GM23338 (cell line): ENCODE results near the gene HDAC5.

ENCODE experiments used
- CREB1 ChIP-seq: fragments of 250-450 bp; sonication (Bioruptor Pico); IDR thresholded peaks from 2 replicates; pipeline ENCODE4 v1.5.0; 2020; ENCODE audit warnings: low read depth, mild to moderate bottlenecking, moderate library complexity
- EZH2 ChIP-seq: fragments of 200-600 bp; sonication (generic); IDR thresholded peaks from one replicate; pipeline ENCODE4 v1.8.0; 2017; ENCODE audit warnings: antibody characterized with exemption, mild to moderate bottlenecking, low read depth; ENCODE audit not compliant: unreplicated experiment
- EZH2phosphoT487 ChIP-seq: fragments of 200-600 bp; sonication (generic); IDR thresholded peaks from one replicate; pipeline ENCODE4 v1.8.1; 2018; ENCODE audit warnings: antibody characterized with exemption; ENCODE audit not compliant: unreplicated experiment
- JUNB ChIP-seq: IDR thresholded peaks from one replicate; pipeline ENCODE4 v1.6.1; 2016; ENCODE audit warnings: antibody characterized with exemption; ENCODE audit not compliant: unreplicated experiment
- NANOG ChIP-seq: IDR thresholded peaks from 2 replicates; pipeline ENCODE4 v1.6.1; 2016; ENCODE audit warnings: antibody characterized with exemption, borderline replicate concordance
- POLR2AphosphoS5 ChIP-seq: IDR thresholded peaks from 2 replicates; pipeline ENCODE4 v1.6.1; 2016; ENCODE audit warnings: antibody characterized with exemption, low read depth
- ZNF114 ChIP-seq: fragments of 250-450 bp; sonication (Bioruptor Pico); IDR thresholded peaks from 2 replicates; pipeline ENCODE4 v1.5.0; 2020; ENCODE audit warnings: mild to moderate bottlenecking, moderate library complexity
- TF ChIP-seq, protein P1 (sequence below), 2 experiments: fragments of 200-600 bp in 1 of 2; sonication (generic) in 1 of 2; conservative IDR thresholded peaks; 2 replicates each; pipeline versions ENCODE4 v1.5.1 to v1.6.1; 2016 to 2017; ENCODE audit warnings: antibody characterized with exemption in 2 of 2, low read depth in 2 of 2, mild to moderate bottlenecking in 2 of 2, moderate library complexity in 1 of 2
- TF ChIP-seq, protein P2 (sequence below): IDR thresholded peaks from one replicate; pipeline ENCODE4 v1.6.1; 2018; ENCODE audit warnings: antibody characterized with exemption; ENCODE audit not compliant: unreplicated experiment

DNA sequence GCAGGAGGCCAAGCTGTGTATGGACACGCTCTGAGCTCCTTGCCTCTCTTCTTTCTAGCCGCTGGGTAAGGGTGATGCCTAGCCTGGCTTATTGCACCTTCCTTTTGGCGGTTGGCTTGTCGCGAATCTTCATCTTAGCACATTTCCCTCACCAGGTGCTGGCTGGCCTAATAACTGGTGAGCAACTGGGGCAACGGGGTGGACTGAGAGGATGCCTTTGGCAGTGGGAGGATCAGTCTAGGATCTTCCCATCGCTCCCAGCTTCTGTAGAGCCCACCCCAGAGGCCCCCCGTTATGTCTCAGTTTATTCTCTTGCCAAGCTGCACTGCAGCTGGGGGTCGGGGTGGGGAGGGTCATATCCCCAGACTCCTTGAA is 48.5 kb downstream of the HDAC5 start:
- TF ChIP-seq, protein P1, sequence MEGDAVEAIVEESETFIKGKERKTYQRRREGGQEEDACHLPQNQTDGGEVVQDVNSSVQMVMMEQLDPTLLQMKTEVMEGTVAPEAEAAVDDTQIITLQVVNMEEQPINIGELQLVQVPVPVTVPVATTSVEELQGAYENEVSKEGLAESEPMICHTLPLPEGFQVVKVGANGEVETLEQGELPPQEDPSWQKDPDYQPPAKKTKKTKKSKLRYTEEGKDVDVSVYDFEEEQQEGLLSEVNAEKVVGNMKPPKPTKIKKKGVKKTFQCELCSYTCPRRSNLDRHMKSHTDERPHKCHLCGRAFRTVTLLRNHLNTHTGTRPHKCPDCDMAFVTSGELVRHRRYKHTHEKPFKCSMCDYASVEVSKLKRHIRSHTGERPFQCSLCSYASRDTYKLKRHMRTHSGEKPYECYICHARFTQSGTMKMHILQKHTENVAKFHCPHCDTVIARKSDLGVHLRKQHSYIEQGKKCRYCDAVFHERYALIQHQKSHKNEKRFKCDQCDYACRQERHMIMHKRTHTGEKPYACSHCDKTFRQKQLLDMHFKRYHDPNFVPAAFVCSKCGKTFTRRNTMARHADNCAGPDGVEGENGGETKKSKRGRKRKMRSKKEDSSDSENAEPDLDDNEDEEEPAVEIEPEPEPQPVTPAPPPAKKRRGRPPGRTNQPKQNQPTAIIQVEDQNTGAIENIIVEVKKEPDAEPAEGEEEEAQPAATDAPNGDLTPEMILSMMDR (conservative IDR thresholded peaks at IDR 0.05; ENCODE audit: low read depth in 2 of 2): no peak
- TF ChIP-seq EZH2phosphoT487: no peak
- TF ChIP-seq POLR2AphosphoS5: no peak
- no peak for TF ChIP-seq EZH2
- TF ChIP-seq ZNF114 (CRISPR knock-in tag): no peak
- TF ChIP-seq NANOG: no peak
- TF ChIP-seq JUNB: no peak
- TF ChIP-seq, protein P2, sequence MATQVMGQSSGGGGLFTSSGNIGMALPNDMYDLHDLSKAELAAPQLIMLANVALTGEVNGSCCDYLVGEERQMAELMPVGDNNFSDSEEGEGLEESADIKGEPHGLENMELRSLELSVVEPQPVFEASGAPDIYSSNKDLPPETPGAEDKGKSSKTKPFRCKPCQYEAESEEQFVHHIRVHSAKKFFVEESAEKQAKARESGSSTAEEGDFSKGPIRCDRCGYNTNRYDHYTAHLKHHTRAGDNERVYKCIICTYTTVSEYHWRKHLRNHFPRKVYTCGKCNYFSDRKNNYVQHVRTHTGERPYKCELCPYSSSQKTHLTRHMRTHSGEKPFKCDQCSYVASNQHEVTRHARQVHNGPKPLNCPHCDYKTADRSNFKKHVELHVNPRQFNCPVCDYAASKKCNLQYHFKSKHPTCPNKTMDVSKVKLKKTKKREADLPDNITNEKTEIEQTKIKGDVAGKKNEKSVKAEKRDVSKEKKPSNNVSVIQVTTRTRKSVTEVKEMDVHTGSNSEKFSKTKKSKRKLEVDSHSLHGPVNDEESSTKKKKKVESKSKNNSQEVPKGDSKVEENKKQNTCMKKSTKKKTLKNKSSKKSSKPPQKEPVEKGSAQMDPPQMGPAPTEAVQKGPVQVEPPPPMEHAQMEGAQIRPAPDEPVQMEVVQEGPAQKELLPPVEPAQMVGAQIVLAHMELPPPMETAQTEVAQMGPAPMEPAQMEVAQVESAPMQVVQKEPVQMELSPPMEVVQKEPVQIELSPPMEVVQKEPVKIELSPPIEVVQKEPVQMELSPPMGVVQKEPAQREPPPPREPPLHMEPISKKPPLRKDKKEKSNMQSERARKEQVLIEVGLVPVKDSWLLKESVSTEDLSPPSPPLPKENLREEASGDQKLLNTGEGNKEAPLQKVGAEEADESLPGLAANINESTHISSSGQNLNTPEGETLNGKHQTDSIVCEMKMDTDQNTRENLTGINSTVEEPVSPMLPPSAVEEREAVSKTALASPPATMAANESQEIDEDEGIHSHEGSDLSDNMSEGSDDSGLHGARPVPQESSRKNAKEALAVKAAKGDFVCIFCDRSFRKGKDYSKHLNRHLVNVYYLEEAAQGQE: no peak
- no peak for TF ChIP-seq CREB1 (CRISPR knock-in tag)
